H1 (cell line): ENCODE data around the gene KLHL24. TPM values are rescaled to one million over a fixed set of nuclear protein-coding genes. Genes with fewer than 3 reads are reported as not detected.

Source experiments
- CTCF ChIA-PET: fragments of 300-600 bp; sonication (Branson Sonifier 250); formaldehyde crosslinking; loops from one replicate; lab custom pipeline; 2021; ENCODE audit not compliant: partially characterized antibody; lab: Charles Lee
- POLR2A ChIA-PET: fragments of 300-600 bp; sonication (Branson Sonifier 250); formaldehyde crosslinking; loops from one replicate; lab custom pipeline; 2021; ENCODE audit warnings: inconsistent platforms; ENCODE audit not compliant: partially characterized antibody; lab: Charles Lee
- DNase-seq, 2 experiments: peaks; one replicate each; pipeline versions ENCODE4 v3.0.0 to v3.0.0-alpha.2; 2010 to 2022; ENCODE audit warnings: low spot score in 2 of 2, low read depth in 1 of 2, mixed read lengths in 1 of 2
- FAIRE-seq: peaks from 2 replicates; lab custom pipeline; 2011; peaks lifted over from hg19 to GRCh38; lab: Jason Lieb, UNC
- H2AFZ ChIP-seq: 2 replicates; pipeline ENCODE4 v1.8.1; 2012; ENCODE audit warnings: low read length, inconsistent platforms
- H2AK5ac ChIP-seq: 2 replicates; pipeline ENCODE4 v1.6.1; 2013; ENCODE audit warnings: low read depth, low read length
- H2BK120ac ChIP-seq: replicated peaks from 2 replicates; pipeline ENCODE3; 2013; ENCODE audit warnings: low read depth, low read length, inconsistent platforms
- H2BK12ac ChIP-seq: 2 replicates; pipeline ENCODE4 v1.6.1; 2013; ENCODE audit warnings: low read depth, low read length
- H2BK15ac ChIP-seq: 2 replicates; pipeline ENCODE4 v1.6.1; 2013; ENCODE audit warnings: low read length
- H2BK20ac ChIP-seq: 2 replicates; pipeline ENCODE4 v1.6.1; 2013; ENCODE audit warnings: low read length
- H2BK5ac ChIP-seq: 2 replicates; pipeline ENCODE4 v1.6.1; 2013; ENCODE audit warnings: low read depth, low read length
- H3K14ac ChIP-seq: 2 replicates; pipeline ENCODE4 v1.6.1; 2013; ENCODE audit warnings: inconsistent platforms; ENCODE audit not compliant: insufficient read length
- H3K18ac ChIP-seq: 2 replicates; pipeline ENCODE4 v1.6.1; 2013; ENCODE audit warnings: low read length; ENCODE audit errors: extremely low read depth
- H3K23ac ChIP-seq: 2 replicates; pipeline ENCODE4 v1.6.1; 2013; ENCODE audit warnings: inconsistent platforms; ENCODE audit not compliant: insufficient read length
- H3K23me2 ChIP-seq: 2 replicates; pipeline ENCODE4 v1.6.1; 2013; ENCODE audit warnings: low read depth, low read length
- H3K27ac ChIP-seq: 2 replicates; pipeline ENCODE4 v1.6.1; 2011; ENCODE audit warnings: low read depth, low read length, inconsistent platforms
- H3K27me3 ChIP-seq, 4 experiments: replicated peaks in 1 of 4; 1 replicate in 1 of 4; 2 replicates in 3 of 4; pipeline versions ENCODE4 v1.6.1 to v1.8.1; 2011 to 2013; ENCODE audit warnings: low read length in 3 of 4, mild to moderate bottlenecking in 3 of 4, inconsistent platforms in 2 of 4, mixed read lengths in 2 of 4, moderate library complexity in 1 of 4; ENCODE audit not compliant: control insufficient read depth in 3 of 4, insufficient read depth in 3 of 4; ENCODE audit errors: extremely low read depth in 1 of 4
- H3K36me3 ChIP-seq, 4 experiments: 2 replicates each; pipeline versions ENCODE4 v1.6.1 to v1.8.1; 2011 to 2013; ENCODE audit warnings: mild to moderate bottlenecking in 4 of 4, low read length in 3 of 4, moderate library complexity in 2 of 4, control low read depth in 1 of 4, inconsistent platforms in 1 of 4; ENCODE audit not compliant: insufficient read depth in 4 of 4, control insufficient read depth in 2 of 4
- H3K4ac ChIP-seq: replicated peaks from 2 replicates; pipeline ENCODE3; 2013; ENCODE audit warnings: low read length, low read depth, mixed read lengths, inconsistent platforms; ENCODE audit not compliant: insufficient read length
- H3K4me1 ChIP-seq, 4 experiments: replicated peaks in 1 of 4; 1 replicate in 1 of 4; 2 replicates in 3 of 4; pipeline versions ENCODE4 v1.6.1 to v1.8.1; 2011 to 2013; ENCODE audit warnings: low read length in 3 of 4, inconsistent platforms in 2 of 4, mixed read lengths in 1 of 4; ENCODE audit not compliant: insufficient read depth in 4 of 4, control insufficient read depth in 3 of 4
- H3K4me2 ChIP-seq, 2 experiments: 2 replicates each; pipeline versions ENCODE4 v1.6.1 to v1.8.1; 2011 to 2013; ENCODE audit warnings: low read depth in 2 of 2, low read length in 2 of 2, control low read depth in 1 of 2, inconsistent platforms in 1 of 2, mild to moderate bottlenecking in 1 of 2; ENCODE audit not compliant: insufficient read depth in 1 of 2
- H3K4me3 ChIP-seq, 4 experiments: fragments of 200-600, 300-600 bp in 1 of 4; sonication (generic), shearing (Covaris generic), sonication (Bioruptor Twin) in 1 of 4; 2 replicates each; pipeline versions ENCODE4 v1.5.1 to v1.8.1; 2011 to 2016; ENCODE audit warnings: low read length in 4 of 4, low read depth in 3 of 4, control low read depth in 2 of 4, inconsistent platforms in 2 of 4, mild to moderate bottlenecking in 2 of 4, mixed read lengths in 1 of 4, moderate library complexity in 1 of 4; ENCODE audit not compliant: insufficient read depth in 2 of 4; ENCODE audit errors: extremely low read depth in 1 of 4
- H3K56ac ChIP-seq: replicated peaks from 2 replicates; pipeline ENCODE3; 2013; ENCODE audit warnings: low read depth, mild to moderate bottlenecking, mixed read lengths, low read length, inconsistent platforms; ENCODE audit not compliant: insufficient read length
- H3K79me1 ChIP-seq: 2 replicates; pipeline ENCODE4 v1.6.1; 2013; ENCODE audit warnings: low read depth, low read length, control low read depth
- H3K79me2 ChIP-seq, 2 experiments: 2 replicates each; pipeline versions ENCODE4 v1.6.1 to v1.8.1; 2012 to 2013; ENCODE audit warnings: low read length in 2 of 2, mild to moderate bottlenecking in 2 of 2, inconsistent platforms in 1 of 2; ENCODE audit not compliant: insufficient read depth in 2 of 2, control insufficient read depth in 1 of 2
- H3K9ac ChIP-seq, 4 experiments: replicated peaks in 1 of 4; 1 replicate in 1 of 4; 2 replicates in 3 of 4; pipeline versions ENCODE4 v1.6.1 to v1.8.1; 2011 to 2013; ENCODE audit warnings: low read depth in 3 of 4, low read length in 3 of 4, control low read depth in 2 of 4, mild to moderate bottlenecking in 2 of 4, moderate library complexity in 2 of 4, inconsistent platforms in 1 of 4; ENCODE audit errors: extremely low read depth in 1 of 4
- H3K9me3 ChIP-seq, 2 experiments: 2 replicates each; pipeline versions ENCODE4 v1.6.1 to v1.8.1; 2012 to 2013; ENCODE audit warnings: mild to moderate bottlenecking in 2 of 2, moderate library complexity in 2 of 2, control low read depth in 1 of 2, inconsistent platforms in 1 of 2, low read depth in 1 of 2, low read length in 1 of 2, mixed read lengths in 1 of 2; ENCODE audit not compliant: insufficient read depth in 2 of 2
- H4K20me1 ChIP-seq, 2 experiments: replicated peaks in 1 of 2; 2 replicates each; pipeline versions ENCODE3 to v1.8.1; 2011 to 2013; ENCODE audit warnings: inconsistent platforms in 2 of 2, low read length in 2 of 2, mild to moderate bottlenecking in 1 of 2; ENCODE audit not compliant: insufficient read depth in 2 of 2, control insufficient read depth in 1 of 2
- H4K5ac ChIP-seq: 2 replicates; pipeline ENCODE4 v1.6.1; 2013; ENCODE audit warnings: low read length, low read depth, mixed read lengths, inconsistent platforms; ENCODE audit not compliant: insufficient read length
- H4K8ac ChIP-seq: 2 replicates; pipeline ENCODE4 v1.8.0; 2013; ENCODE audit warnings: mild to moderate bottlenecking, moderate library complexity, low read length, inconsistent platforms; ENCODE audit not compliant: insufficient read depth; ENCODE audit errors: extremely low read depth
- H4K91ac ChIP-seq: replicated peaks from 2 replicates; pipeline ENCODE3; 2013; ENCODE audit warnings: low read length, mixed read lengths, inconsistent platforms; ENCODE audit not compliant: insufficient read length
- ASH2L ChIP-seq: fragments of 200-600, 300-600 bp; sonication (generic); IDR thresholded peaks from one replicate; pipeline ENCODE4 v1.7.1; 2017; ENCODE audit warnings: low read length
- CREB1 ChIP-seq: IDR thresholded peaks from 2 replicates; pipeline ENCODE4 v1.6.1; 2012; ENCODE audit warnings: inconsistent platforms
- KDM1A ChIP-seq: fragments of 200-600, 300-600 bp; sonication (generic); IDR thresholded peaks from 2 replicates; pipeline ENCODE4 v1.7.1; 2016; ENCODE audit warnings: mild to moderate bottlenecking, low read length, borderline replicate concordance
- KDM5A ChIP-seq: fragments of 200-600 bp; IDR thresholded peaks from 2 replicates; pipeline ENCODE4 v1.7.1; 2012; ENCODE audit warnings: mild to moderate bottlenecking, low read length, inconsistent platforms, mixed read lengths
- RBBP5 ChIP-seq: IDR thresholded peaks from 2 replicates; pipeline ENCODE4 v1.7.1; 2012; ENCODE audit warnings: low read depth, mild to moderate bottlenecking, inconsistent platforms, low read length, moderate library complexity, borderline replicate concordance
- RFX5 ChIP-seq: IDR thresholded peaks from 2 replicates; pipeline ENCODE4 v1.6.1; 2011; ENCODE audit warnings: low read depth, low read length, improper control_type of control experiment, borderline replicate concordance
- RXRA ChIP-seq: IDR thresholded peaks from 2 replicates; pipeline ENCODE4 v1.6.1; 2011; ENCODE audit warnings: low read depth, mild to moderate bottlenecking, low read length, moderate library complexity; ENCODE audit not compliant: insufficient read depth
- SIN3A ChIP-seq, 2 experiments: IDR thresholded peaks in 1 of 2; conservative IDR thresholded peaks in 1 of 2; 2 replicates each; pipeline ENCODE4 v1.6.1; 2011 to 2012; ENCODE audit warnings: low read length in 2 of 2, improper control_type of control experiment in 1 of 2, low read depth in 1 of 2, mild to moderate bottlenecking in 1 of 2
- SIRT6 ChIP-seq: IDR thresholded peaks from one replicate; pipeline ENCODE4 v1.7.1; 2012; ENCODE audit warnings: low read length, inconsistent platforms
- SP4 ChIP-seq: IDR thresholded peaks from 2 replicates; pipeline ENCODE4 v1.6.1; 2012; ENCODE audit warnings: low read length, inconsistent platforms
- TAF1 ChIP-seq: IDR thresholded peaks from 2 replicates; pipeline ENCODE4 v1.6.1; 2011; ENCODE audit warnings: mild to moderate bottlenecking, low read depth, low read length
- TAF7 ChIP-seq: optimal IDR thresholded peaks from 2 replicates; pipeline ENCODE3; 2011; ENCODE audit warnings: low read depth, mild to moderate bottlenecking, inconsistent platforms, low read length, moderate library complexity, borderline replicate concordance
- WGBS, 2 experiments: shearing (Covaris generic) in 1 of 2; methylation state at CpG; one replicate each; pipeline versions ENCODE4 v1.1.6 to v1.1.7; 2013 to 2015; ENCODE audit warnings: low lambda C conversion rate in 2 of 2, mixed read lengths in 2 of 2, inconsistent platforms in 1 of 2, low coverage in 1 of 2, missing lambda C conversion rate in 1 of 2; ENCODE audit not compliant: insufficient replicate concordance in 2 of 2, insufficient coverage in 1 of 2, insufficient read length in 1 of 2; ENCODE audit errors: extremely low coverage in 1 of 2, missing lambda C conversion rate in 1 of 2; 5-methylcytosine and 5-hydroxymethylcytosine counted together
- polyA plus RNA-seq, 7 experiments: library from polyadenylated mRNA; depleted of rRNA in 3 of 7; stranded (reverse) in 5 of 7; unstranded in 2 of 7; fragments of >200 nt in 5 of 7; fragments of 200-250 nt in 2 of 7; gene quantifications; 1 replicate in 5 of 7; 2 replicates in 1 of 7; 4 replicates in 1 of 7; pipeline versions ENCODE4 v1.2.1 to v1.2.3, GENCODE V29; 2011 to 2013; ENCODE audit warnings: missing spikeins in 2 of 7, mixed read lengths in 2 of 7
- total RNA-seq: library from RNA; stranded (reverse); fragmentation: NEBNext Ultra II Directional; extraction: Animal tissue kit (Norgen Biotek cat#: 25700); gene quantifications from 2 replicates; pipeline ENCODE4 v1.2.1, GENCODE V29; 2021

Gene KLHL24
- total and polyA plus RNA-seq, 2 of the 8 experiments (the other 6 are each of a cell fraction or from before 2014, with no cell fraction given), result 12.5 to 36.2 TPM

- Histone ChIP-seq H2AFZ (peak overlapping the region; percentile 61; the same call in 1 of the 2 replicates), H3K56ac (peak overlapping the region; percentile 46), H2BK20ac (no peak overlapping the region), H4K5ac (peak overlapping the region; percentile 85), H3K79me2 (peaks cover 0 to 37% of the 10 kb centered on the region in 2 experiments; a peak in 2 of 4 replicates), H3K14ac (no peak overlapping the region), H2BK5ac (peak overlapping the region; percentile 55), H4K91ac (peak overlapping the region; percentile 34), H3K23me2 (peaks cover 2% of the 10 kb centered on the region; the same call in 1 of the 2 replicates), H2BK12ac (no peak overlapping the region), H2BK15ac (no peak overlapping the region), H4K8ac (peak overlapping the region; percentile 71; the same call in 1 of the 2 replicates), H2BK120ac (no peak overlapping the region), H3K4me2 (peak overlapping the region; percentile 69 to 79), H3K27ac (peak overlapping the region; percentile 82), H3K18ac (peak overlapping the region; percentile 55), H3K4me3 (peak overlapping the region; percentile 77 to 96 (median 82)), H4K20me1 (no peaks in the 10 kb centered on the region), H3K23ac (no peak overlapping the region), H2AK5ac (no peak overlapping the region), H3K4ac (peak overlapping the region; percentile 21), H3K79me1 (no peaks in the 10 kb centered on the region), H3K9ac (peak overlapping the region; percentile 84 to 92 (median 90)), H3K27me3 (no peaks in the 10 kb centered on the region), H3K9me3 (no peaks in the 10 kb centered on the region), H3K4me1 (no peaks in the 10 kb centered on the region), H3K36me3 (no peaks in the 10 kb centered on the region)
- no peak for FAIRE-seq
- ChIA-PET POLR2A (interaction anchor here (1.0 to 4.5 kb wide), 11 partner anchors 10 to 209 kb away, joined by 3 to 33 read pairs (median 3); partner anchors contain the start of gene YEATS2), CTCF (interaction anchor here (0.5 to 1.4 kb wide), 5 partner anchors 13 to 226 kb away, joined by 3 to 7 read pairs (median 3); no protein-coding TSS in a partner anchor)
- 1% methylated on average over 57 of the region's 84 CpGs; no CpG with 5 or more reads in 1 of the 2 experiments for WGBS, 2 experiments
- peak; percentile 91 to 93 for DNase-seq
- TF ChIP-seq TAF1 (peak; percentile 30), CREB1 (no peak), SIN3A (conservative IDR thresholded peaks at IDR 0.05 in 1 of 2, IDR thresholded peaks at IDR 0.05 in 1 of 2; ENCODE audit: low read depth in 1 of 2, low read length in 2 of 2) (peak; percentile 60 to 65; a peak in 1 of 4 replicates), SP4 (no peak; the same call in 1 of the 2 replicates), RXRA (no peak), RFX5 (no peak), SIRT6 (no peak), KDM5A (no peak), RBBP5 (peak; percentile 65; the same call in 1 of the 2 replicates), TAF7 (peak; percentile 7), ASH2L (peak; percentile 81), KDM1A (no peak)
These were observed 1.0 kb downstream of the KLHL24 start for GRCh38 chr3:183636221-183637105.
